Ramos (cell line): ENCODE measurements around the gene GALNT10.

Experiments used
- in situ Hi-C: fragments of 300-500 bp; cut with MboI; formaldehyde crosslinking; loops from one replicate; pipeline ENCODE4 v1.14.3; 2022; ENCODE audit warnings: low sequenced_read_pairs; ENCODE audit not compliant: unreplicated experiment

Gene GALNT10

GRCh38 chr5:154258531-154259217, 68.1 kb downstream of the GALNT10 start:
- in situ Hi-C loops = no loop called here

DNA sequence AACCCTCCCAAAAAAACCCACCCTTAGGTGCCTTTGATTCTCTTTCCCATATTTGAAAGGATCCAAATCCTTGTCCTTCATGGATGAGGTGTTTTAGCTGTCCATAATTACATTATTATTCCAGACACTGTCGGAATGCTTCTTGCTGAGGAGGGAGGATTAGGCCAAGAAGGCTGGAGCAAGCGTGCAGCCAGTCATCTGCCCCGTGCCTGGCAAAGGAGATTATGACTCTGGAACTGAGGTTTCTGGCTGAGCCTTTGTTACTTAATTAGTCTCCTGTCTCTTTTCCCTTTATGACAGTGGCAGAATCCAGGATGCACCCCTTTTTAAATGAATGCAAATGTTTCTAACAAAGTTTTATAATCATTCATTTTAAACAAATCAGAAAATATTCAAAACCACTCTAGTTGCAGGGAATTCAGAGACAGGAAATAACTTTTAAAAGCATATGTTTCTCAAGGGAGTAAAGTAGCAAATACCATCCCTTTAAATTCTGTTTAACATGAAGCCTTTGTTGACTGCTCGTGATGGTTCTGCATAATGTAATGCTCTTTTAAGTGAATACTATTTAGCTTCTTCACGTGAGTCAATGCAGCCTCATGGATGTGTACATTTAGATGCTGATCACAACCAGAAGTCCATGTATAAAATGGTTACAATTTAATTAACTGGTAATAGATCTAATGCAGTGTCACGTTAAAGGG, 69.8 kb downstream of the GALNT10 start:
- in situ Hi-C loops = no loop called here

- in situ Hi-C loops = no loop called here
These were observed 71.8 kb downstream of the GALNT10 start for GRCh38 chr5:154262342-154262741.

- in situ Hi-C loops = no loop called here
These were observed 74.1 kb downstream of the GALNT10 start for GRCh38 chr5:154264549-154265196.

DNA sequence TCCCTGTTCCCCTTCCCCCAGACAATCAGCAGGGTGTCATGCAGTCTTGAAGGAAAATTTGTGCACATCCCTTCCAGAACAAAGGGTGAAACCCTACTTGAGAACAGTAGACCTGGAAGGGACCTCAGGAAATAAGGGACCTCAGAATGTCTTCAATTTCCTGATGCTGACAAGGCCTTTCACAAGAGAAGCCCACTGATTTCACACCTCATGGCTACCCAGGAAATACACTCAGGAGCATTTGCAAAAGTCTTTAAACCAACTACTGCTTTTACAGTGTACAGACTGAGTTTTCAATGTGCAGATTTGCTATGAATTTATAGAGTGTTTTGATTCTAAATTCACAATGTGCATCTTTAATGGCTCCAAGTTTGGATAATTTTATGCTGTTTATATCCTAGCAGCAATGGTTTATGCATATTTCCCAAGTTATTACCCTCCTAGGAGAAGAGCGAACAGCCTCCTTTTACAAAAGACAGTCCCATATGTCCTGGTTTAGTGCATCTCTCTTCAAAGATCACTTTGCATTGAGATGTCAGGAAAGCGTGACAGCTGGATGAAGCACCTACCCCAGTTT, 74.8 kb downstream of the GALNT10 start:
- in situ Hi-C loops = no loop called here

DNA sequence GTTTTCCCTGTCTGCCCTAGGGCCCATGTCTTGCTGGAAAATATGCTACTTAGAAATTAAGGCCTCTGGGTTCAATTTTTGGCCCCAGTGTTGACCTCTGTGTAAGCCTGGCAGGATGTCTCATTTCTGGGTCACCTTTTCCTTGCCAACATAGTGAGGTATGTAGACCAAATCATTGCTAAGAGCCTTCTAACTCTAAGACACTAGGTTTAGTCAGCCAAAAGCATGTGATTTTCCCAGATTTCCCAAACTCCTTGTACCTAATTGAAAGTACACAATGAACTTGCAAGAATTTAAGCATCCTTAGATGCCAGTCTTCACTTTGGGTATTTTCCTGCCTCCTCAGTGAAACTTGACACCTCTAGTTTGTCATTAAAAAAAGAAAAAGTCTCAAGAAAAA, 77.0 kb downstream of the GALNT10 start:
- in situ Hi-C loops = no loop called here

DNA sequence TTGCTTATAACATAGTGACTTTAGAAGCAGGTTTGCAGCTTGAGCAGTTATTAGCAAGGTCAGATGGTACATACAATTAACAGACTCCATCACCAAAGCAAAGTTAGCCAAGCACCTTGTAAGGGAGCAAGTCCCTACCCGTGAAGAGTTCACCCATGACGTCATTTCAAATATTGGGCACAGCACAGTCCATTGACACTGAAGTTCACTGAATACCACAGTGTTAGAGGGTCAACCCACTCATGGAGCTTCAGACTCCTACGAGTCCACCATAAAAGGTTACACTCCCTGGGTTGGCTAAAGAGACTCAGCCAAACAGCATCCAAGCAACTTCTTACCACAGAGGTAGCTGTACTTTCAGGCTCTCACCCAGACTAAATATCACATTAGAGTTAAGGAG, 77.5 kb downstream of the GALNT10 start:
- in situ Hi-C loops = no loop called here

DNA sequence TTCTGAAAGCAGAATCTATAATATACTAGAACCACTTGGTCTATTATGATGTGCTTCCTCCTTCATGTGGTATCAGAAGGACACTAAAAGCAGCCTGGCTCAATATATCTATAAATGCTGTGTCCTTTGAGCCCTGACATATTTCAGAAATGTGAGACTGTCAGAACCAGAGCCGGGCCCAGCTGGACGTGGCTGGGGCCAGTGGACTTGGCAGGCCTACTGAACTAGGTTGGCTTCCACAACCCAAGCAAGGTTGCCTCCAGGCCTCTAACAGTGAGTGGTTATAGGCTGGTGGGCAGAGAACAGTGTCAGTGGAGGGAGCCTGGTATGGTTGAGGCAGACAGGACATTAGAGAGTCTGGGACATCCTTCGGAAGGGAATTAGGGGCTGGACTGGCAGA, 78.9 kb downstream of the GALNT10 start:
- in situ Hi-C loops = no loop called here

DNA sequence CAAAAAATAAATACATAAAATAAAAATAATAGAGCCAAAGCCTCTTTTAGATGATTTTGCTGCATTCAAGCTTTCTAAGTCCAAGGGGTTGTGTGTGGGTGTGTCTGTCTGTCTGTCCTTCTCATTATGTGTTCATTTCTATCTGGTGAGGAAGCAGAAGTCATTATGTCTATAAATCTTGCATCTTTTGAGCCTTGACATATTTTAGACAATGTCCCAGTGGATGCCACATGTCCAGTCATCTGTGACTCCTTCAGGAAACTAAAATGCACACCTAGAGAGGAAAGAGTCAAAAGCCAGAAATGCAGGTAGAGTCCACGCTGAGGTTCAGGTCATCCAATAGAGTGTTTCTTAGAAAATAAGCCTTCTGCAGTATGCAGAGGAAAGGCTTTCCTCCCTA, 80.9 kb downstream of the GALNT10 start:
- in situ Hi-C loops = no loop called here

- in situ Hi-C loops = no loop called here
These were observed 81.5 kb downstream of the GALNT10 start for GRCh38 chr5:154271936-154272514.

GRCh38 chr5:154273028-154273617, 82.6 kb downstream of the GALNT10 start:
- in situ Hi-C loops = no loop called here

- in situ Hi-C loops = no loop called here
These were observed 83.7 kb downstream of the GALNT10 start for GRCh38 chr5:154273963-154274827.

DNA sequence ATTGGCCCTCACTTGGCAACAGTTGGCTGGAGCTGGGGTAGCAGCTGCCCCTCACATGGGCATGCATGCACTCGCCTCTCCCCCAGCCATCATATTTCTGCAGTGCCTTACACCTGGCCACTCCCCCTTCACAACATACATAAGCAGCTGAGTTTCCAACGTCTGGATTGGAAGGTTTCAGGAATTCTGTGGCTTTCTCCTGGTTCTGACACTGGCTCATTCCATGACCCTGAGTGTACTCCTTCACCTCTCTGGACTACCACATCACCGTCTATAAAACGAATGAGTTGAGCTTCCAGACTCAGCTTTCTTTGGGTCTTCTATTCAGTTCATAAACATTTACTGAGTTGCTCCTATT, 84.3 kb downstream of the GALNT10 start:
- in situ Hi-C loops = no loop called here

GRCh38 chr5:154275566-154275965, 85.0 kb downstream of the GALNT10 start:
- in situ Hi-C loops = no loop called here

DNA sequence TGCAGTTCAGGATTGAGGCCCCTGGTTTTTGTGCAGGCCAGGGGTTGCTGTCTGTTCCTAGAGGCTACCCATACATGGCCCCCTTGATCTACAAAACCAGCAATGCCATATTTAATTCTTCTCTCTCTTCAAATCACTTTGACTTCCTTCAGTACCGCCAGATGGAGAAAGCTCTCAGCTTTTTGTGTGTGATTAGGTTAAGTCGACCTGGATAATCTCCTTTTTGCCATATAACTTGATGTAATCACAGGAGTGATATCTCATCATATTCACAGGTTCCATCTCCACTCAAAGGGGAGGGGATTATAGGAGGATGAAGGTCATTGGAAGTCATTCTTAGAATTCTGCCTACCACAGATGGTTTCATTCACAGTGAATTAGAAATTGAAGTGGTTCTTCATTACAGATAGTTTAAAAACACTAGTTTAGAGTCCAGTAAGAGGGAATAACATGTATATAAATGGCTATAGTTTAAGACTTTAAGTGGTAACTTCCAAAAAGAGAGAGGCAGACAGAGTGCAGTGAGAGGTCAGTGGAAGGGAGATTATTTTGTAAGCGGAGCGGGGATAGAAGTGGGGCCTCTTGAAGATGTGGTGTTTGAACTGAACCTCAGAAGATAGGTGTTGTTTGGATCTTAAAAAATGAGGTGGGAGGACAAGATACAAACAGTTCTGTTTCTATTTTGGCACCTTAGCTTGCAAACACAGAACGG, 85.9 kb downstream of the GALNT10 start:
- in situ Hi-C loops = no loop called here

DNA sequence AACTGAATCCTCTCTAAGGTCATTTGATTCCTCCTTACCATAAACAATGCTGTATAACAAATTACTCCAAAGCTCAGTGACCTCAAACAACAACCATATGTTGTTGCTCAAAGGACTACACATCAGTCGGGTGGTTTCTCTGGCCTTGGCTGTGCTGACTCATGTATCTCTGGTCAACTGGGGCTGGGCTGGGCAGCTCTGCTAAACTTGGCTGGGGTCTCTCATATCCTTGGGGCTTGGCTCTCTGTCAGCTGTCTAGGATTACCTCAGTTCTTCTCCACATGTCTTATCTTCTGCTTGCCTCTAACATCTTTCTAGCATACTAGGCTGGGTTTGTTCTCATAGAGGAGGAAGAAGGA, 86.4 kb downstream of the GALNT10 start:
- in situ Hi-C loops = no loop called here

GRCh38 chr5:154277499-154277898, 87.0 kb downstream of the GALNT10 start:
- in situ Hi-C loops = no loop called here

- in situ Hi-C loops = no loop called here
These were observed 87.7 kb downstream of the GALNT10 start for GRCh38 chr5:154278186-154278585.

DNA sequence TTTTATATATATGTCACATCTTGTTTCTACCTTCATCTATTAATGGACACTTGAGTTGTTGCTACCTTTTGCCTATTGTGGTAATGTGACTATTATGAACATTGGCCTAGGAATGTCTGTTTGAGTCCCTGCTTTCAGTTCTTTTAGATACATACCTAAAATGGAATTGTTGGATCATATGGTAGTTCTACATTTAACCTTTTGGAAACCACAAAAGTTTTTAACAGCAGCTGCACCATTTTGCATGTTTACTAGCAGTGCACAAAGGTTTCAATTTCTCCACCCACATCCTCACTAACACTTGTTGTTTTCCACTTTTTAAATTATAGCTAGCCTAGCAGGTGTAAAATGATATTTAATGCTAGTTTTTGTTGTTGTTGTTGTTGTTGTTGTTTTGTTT, 88.4 kb downstream of the GALNT10 start:
- in situ Hi-C loops = no loop called here
